Right cardiac atrium (tissue), 5 donors: ENCODE data around the gene SH3YL1. TPM values are rescaled to one million over a fixed set of nuclear protein-coding genes. Genes with fewer than 3 reads are reported as not detected.
"Not testable (repeated sequence)": the region's sequence is repeated elsewhere in the genome, so short reads cannot be mapped to it uniquely, and the experiment has no call there.

Source experiments
- ATAC-seq, 2 donors: fragments of 200-7000 bp; cut with Tn5 transposase; one replicate each; pipeline versions ENCODE4 v1.8.0 to v1.9.1; 2020; ENCODE audit warnings: moderate library complexity in 2 of 2, mild to moderate bottlenecking in 1 of 2
- DNase-seq, 3 donors: peaks; one replicate each; pipeline ENCODE4 v3.0.0-alpha.2; 2020
- H3K27ac ChIP-seq: one replicate; pipeline ENCODE4 v1.5.1; 2013; ENCODE audit warnings: mild to moderate bottlenecking, low read length, control low read depth, moderate library complexity
- H3K27me3 ChIP-seq: one replicate; pipeline ENCODE4 v1.6.1; 2013; ENCODE audit not compliant: control insufficient read depth, insufficient read depth
- H3K4me1 ChIP-seq: one replicate; pipeline ENCODE4 v1.6.1; 2013; ENCODE audit warnings: low read length; ENCODE audit not compliant: control insufficient read depth, insufficient read depth
- H3K4me3 ChIP-seq: one replicate; pipeline ENCODE4 v1.5.1; 2013; ENCODE audit warnings: low read length, control low read depth
- H3K9me3 ChIP-seq: one replicate; pipeline ENCODE4 v1.6.1; 2013; ENCODE audit warnings: low read length; ENCODE audit not compliant: control insufficient read depth
- WGBS: extraction: QIAGEN DNeasy Blood & Tissue Kit; methylation state at CpG from one replicate; pipeline ENCODE4 v1.1.7; 2013; 5-methylcytosine and 5-hydroxymethylcytosine counted together
- intact Hi-C, 4 donors: fragments of 100-400 bp; cut with DNase I; formaldehyde crosslinking; loops; one replicate each; pipeline versions ENCODE4 v1.11.0 to v1.14.0; 2022 to 2023
- polyA plus RNA-seq: library from polyadenylated mRNA; stranded (reverse); fragments of 200-250 nt; gene quantifications from one replicate; pipeline ENCODE4 v1.2.3, GENCODE V29; 2013
- total RNA-seq, 4 donors: library from RNA; stranded (reverse); fragmentation: NEBNext Ultra II Directional; extraction: Animal tissue kit (Norgen Biotek cat#: 25700); gene quantifications; one replicate each; pipeline ENCODE4 v1.2.1, GENCODE V29; 2021
- donor health status: healthy with polysubstance abuse.
- donor health status: DM: no; HTN: yes; CAD: no.
- donor health status: DM: no; HTN: no; CAD: no.
- donor health status: DM: no; HTN: yes; CAD: no; lungs with severe emphysema.
- donor health status: DM: yes; HTN: yes; CAD: no.

SH3YL1 gene
- total and polyA plus RNA-seq, 5 donors, result 11.8 to 19.2 (median 16.3) TPM

DNA sequence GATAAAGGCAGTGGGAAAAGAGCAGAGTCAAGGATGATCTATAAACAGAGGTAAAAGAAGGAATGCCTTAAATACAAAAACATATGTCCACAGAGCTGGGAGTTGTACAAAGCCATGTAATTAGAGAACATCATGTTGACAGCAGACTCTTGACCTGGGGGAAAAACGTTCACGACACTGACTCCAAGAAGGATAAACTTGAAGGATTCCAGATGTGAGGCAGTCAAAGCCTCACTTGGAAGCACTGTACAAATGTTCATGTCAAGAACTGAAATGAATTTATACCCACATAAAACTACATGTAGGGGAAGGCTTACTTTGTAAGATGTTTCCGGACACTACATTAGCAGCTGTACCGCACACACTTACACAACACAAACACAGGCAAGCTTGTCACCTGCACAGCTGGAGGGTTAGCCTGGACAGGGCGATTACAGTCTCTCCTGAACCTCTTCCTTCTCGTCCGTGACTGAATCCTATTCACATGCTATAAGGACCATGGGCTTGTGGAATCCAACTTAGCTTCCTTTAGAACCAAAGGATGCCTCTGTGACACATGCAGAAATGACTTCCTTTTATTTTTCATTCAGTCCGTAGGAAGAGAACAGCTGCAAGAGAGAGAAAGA, 88.6 kb downstream of the SH3YL1 start:
- DNase-seq (no peak), ATAC-seq (no peak)
- intact Hi-C loops, result no loop called here
- Histone ChIP-seq H3K27me3 (no peaks in the 10 kb centered on the region), H3K4me3 (no peak overlapping the region), H3K27ac (no peak overlapping the region), H3K9me3 (no peaks in the 10 kb centered on the region), H3K4me1 (no peaks in the 10 kb centered on the region)
- WGBS, result 60% methylated on average over 8 of the region's 8 CpGs

DNA sequence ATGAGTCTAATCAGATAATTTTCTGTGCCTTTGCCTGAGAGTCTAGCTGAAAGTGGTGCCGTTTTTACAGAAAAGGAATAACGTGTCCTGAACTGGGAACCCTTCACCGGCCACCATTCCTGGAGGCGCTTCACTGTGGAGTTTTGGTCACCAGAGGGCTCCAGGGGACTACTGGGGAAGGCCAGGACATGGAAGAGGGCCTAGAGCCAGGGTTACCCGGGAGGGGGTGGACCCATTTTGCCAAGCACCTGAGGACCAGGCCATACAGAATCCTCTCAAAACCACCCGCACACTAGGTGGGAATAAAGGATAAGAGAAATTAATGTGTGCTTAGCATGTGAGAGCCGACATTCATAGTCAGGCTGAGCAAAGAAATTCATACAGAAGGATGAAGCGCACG, 91.7 kb downstream of the SH3YL1 start:
- H3K4me1 ChIP-seq, H3K27ac ChIP-seq, H3K9me3 ChIP-seq, H3K4me3 ChIP-seq, H3K27me3 ChIP-seq: not testable (repeated sequence)
- peak in 2 of 3 donors; percentile 44 to 62 for DNase-seq
- intact Hi-C loops, result loop anchor here in 1 of 4 donors (5.0 kb wide), 1 partner anchor 120 kb away; no protein-coding TSS in a partner anchor
- 70% methylated on average over 9 of the region's 9 CpGs for WGBS
- ATAC-seq, result peak; percentile 55 to 76

DNA sequence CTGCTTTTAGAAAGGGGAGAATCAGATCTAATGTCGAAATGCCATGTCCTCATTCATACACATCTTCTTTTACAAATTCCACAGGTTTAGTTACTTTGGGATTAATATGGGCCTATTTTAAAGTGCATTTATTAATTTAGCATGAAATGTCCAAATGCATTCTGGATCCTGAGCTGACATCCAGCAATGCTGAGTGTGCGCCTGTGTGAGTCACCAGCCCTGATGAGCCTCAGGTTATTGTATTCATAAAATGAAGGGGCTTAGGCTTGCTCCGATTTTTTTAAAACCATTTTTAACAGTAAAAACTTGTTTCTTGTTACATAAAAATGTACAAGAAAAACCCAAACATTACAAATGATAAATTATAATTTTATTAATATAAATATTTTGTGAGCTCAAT, 94.1 kb downstream of the SH3YL1 start:
- no peaks in the 10 kb centered on the region for H3K9me3 ChIP-seq
- no peaks in the 10 kb centered on the region for H3K27me3 ChIP-seq
- no peak for ATAC-seq
- intact Hi-C loops, result loop anchor here in 1 of 4 donors (5.0 kb wide), 1 partner anchor 123 kb away; no protein-coding TSS in a partner anchor
- no peaks in the 10 kb centered on the region for H3K4me1 ChIP-seq
- H3K27ac ChIP-seq, result no peak overlapping the region
- no peak for DNase-seq
- 82% methylated on average over 3 of the region's 3 CpGs for WGBS
- no peak overlapping the region for H3K4me3 ChIP-seq

Other genes starting within 250 kb of the SH3YL1 start
- gene FAM110C, start 217.5 kb downstream of the SH3YL1 start, total RNA-seq, result 1 to 10 TPM; 6.5 to 7.7 (median 7.1) TPM
- gene FAM110C, start 217.5 kb downstream of the SH3YL1 start, polyA plus RNA-seq, result 2.5 TPM
- gene ACP1, start 915 bp upstream of the SH3YL1 start, total RNA-seq, result 10 to 100 TPM; 58.8 to 67.3 (median 61.1) TPM
- gene ACP1, start 915 bp upstream of the SH3YL1 start, polyA plus RNA-seq, result 77.1 TPM
- gene ALKAL2, start 24.1 kb upstream of the SH3YL1 start, total RNA-seq, result 1 to 10 TPM in 1 of 4 donors, under 1 TPM in 3; 0.20 to 2.9 (median 0.77) TPM
- gene ALKAL2, start 24.1 kb upstream of the SH3YL1 start, polyA plus RNA-seq, result 0.72 TPM